ENCODE data around the gene COL25A1.
"Not testable (repeated sequence)": the region's sequence is repeated elsewhere in the genome, so short reads cannot be mapped to it uniquely, and the experiment has no call there.

COL25A1 gene

GRCh38 chr4:109011241-109012026 is 291.0 kb downstream of the COL25A1 start:
- H3K4me3 ChIP-seq (ENCODE audit: low read length), result no peak overlapping the region
- H3K27me3 ChIP-seq (ENCODE audit: control insufficient read depth, insufficient read depth, low read length), result no peaks in the 10 kb centered on the region
- H3K36me3 ChIP-seq (ENCODE audit: control insufficient read depth, insufficient read depth, low read length), result no peaks in the 10 kb centered on the region
- H3K4me1 ChIP-seq (ENCODE audit: control insufficient read depth, insufficient read depth, low read length), result no peaks in the 10 kb centered on the region
- no peak overlapping the region for H3K9ac ChIP-seq (ENCODE audit: low read length)
- no peaks in the 10 kb centered on the region for H3K9me3 ChIP-seq (ENCODE audit: control insufficient read depth, low read length)

- Histone ChIP-seq H3K27me3 (ENCODE audit: control insufficient read depth, insufficient read depth, low read length) (no peaks in the 10 kb centered on the region), H3K36me3 (ENCODE audit: control insufficient read depth, insufficient read depth, low read length) (no peaks in the 10 kb centered on the region), H3K9me3 (ENCODE audit: control insufficient read depth, low read length) (no peaks in the 10 kb centered on the region), H3K4me1 (ENCODE audit: control insufficient read depth, insufficient read depth, low read length) (no peaks in the 10 kb centered on the region), H3K4me3 (ENCODE audit: low read length) (no peak overlapping the region), H3K9ac (ENCODE audit: low read length) (no peak overlapping the region)
These were observed 291.9 kb downstream of the COL25A1 start for GRCh38 chr4:109010521-109010920.

- Histone ChIP-seq H3K9me3 (ENCODE audit: control insufficient read depth, low read length) (no peaks in the 10 kb centered on the region), H3K4me1 (ENCODE audit: control insufficient read depth, insufficient read depth, low read length) (no peaks in the 10 kb centered on the region), H3K27me3 (ENCODE audit: control insufficient read depth, insufficient read depth, low read length) (no peaks in the 10 kb centered on the region), H3K36me3 (ENCODE audit: control insufficient read depth, insufficient read depth, low read length) (no peaks in the 10 kb centered on the region), H3K9ac (ENCODE audit: low read length) (no peak overlapping the region), H3K4me3 (ENCODE audit: low read length) (no peak overlapping the region)
These were observed 292.5 kb downstream of the COL25A1 start for GRCh38 chr4:109009909-109010308.

GRCh38 chr4:109007976-109008375 is 294.5 kb downstream of the COL25A1 start:
- Histone ChIP-seq H3K27me3 (ENCODE audit: control insufficient read depth, insufficient read depth, low read length) (no peaks in the 10 kb centered on the region), H3K9me3 (ENCODE audit: control insufficient read depth, low read length) (no peaks in the 10 kb centered on the region), H3K9ac (ENCODE audit: low read length) (no peak overlapping the region), H3K4me3 (ENCODE audit: low read length) (no peak overlapping the region), H3K36me3 (ENCODE audit: control insufficient read depth, insufficient read depth, low read length) (no peaks in the 10 kb centered on the region), H3K4me1 (ENCODE audit: control insufficient read depth, insufficient read depth, low read length) (no peaks in the 10 kb centered on the region)

- no peak overlapping the region for H3K9ac ChIP-seq (ENCODE audit: low read length)
- no peaks in the 10 kb centered on the region for H3K9me3 ChIP-seq (ENCODE audit: control insufficient read depth, low read length)
- H3K27me3 ChIP-seq (ENCODE audit: control insufficient read depth, insufficient read depth, low read length), result no peaks in the 10 kb centered on the region
- no peaks in the 10 kb centered on the region for H3K4me1 ChIP-seq (ENCODE audit: control insufficient read depth, insufficient read depth, low read length)
- no peak overlapping the region for H3K4me3 ChIP-seq (ENCODE audit: low read length)
- no peaks in the 10 kb centered on the region for H3K36me3 ChIP-seq (ENCODE audit: control insufficient read depth, insufficient read depth, low read length)
These were observed 296.9 kb downstream of the COL25A1 start for GRCh38 chr4:109005523-109005922.

GRCh38 chr4:109004418-109004817 is 298.0 kb downstream of the COL25A1 start:
- Histone ChIP-seq H3K9me3 (ENCODE audit: control insufficient read depth, low read length) (no peaks in the 10 kb centered on the region), H3K27me3 (ENCODE audit: control insufficient read depth, insufficient read depth, low read length) (no peaks in the 10 kb centered on the region), H3K36me3 (ENCODE audit: control insufficient read depth, insufficient read depth, low read length) (no peaks in the 10 kb centered on the region), H3K9ac (ENCODE audit: low read length) (no peak overlapping the region), H3K4me3 (ENCODE audit: low read length) (no peak overlapping the region), H3K4me1 (ENCODE audit: control insufficient read depth, insufficient read depth, low read length) (no peaks in the 10 kb centered on the region)

DNA sequence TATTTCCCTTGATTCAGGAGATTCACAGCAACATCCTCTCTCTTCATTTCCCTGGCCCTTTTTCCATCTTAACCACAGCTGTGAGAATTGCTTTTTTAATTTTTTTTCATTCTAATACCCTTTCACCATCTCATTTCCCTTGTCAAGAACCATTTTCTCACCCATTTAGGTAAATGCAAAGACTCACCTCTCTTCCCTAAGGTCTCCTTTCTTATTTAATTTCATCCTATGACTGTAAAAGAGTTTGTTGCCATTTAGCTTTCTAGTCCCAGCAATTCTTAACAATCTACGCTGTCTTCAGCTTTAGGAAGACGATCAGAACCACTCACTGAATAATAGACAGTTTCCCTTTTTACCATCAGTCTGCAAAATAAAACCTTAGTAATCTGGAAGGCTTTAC is 298.5 kb downstream of the COL25A1 start:
- no peak overlapping the region for H3K9ac ChIP-seq (ENCODE audit: low read length)
- H3K9me3 ChIP-seq (ENCODE audit: control insufficient read depth, low read length), result no peaks in the 10 kb centered on the region
- H3K36me3 ChIP-seq (ENCODE audit: control insufficient read depth, insufficient read depth, low read length), result no peaks in the 10 kb centered on the region
- H3K27me3 ChIP-seq (ENCODE audit: control insufficient read depth, insufficient read depth, low read length), result no peaks in the 10 kb centered on the region
- H3K4me1 ChIP-seq (ENCODE audit: control insufficient read depth, insufficient read depth, low read length), result no peaks in the 10 kb centered on the region
- H3K4me3 ChIP-seq (ENCODE audit: low read length), result no peak overlapping the region

- H3K9ac ChIP-seq (ENCODE audit: low read length), result no peak overlapping the region
- H3K36me3 ChIP-seq (ENCODE audit: control insufficient read depth, insufficient read depth, low read length), result no peaks in the 10 kb centered on the region
- H3K27me3 ChIP-seq (ENCODE audit: control insufficient read depth, insufficient read depth, low read length), result no peaks in the 10 kb centered on the region
These were observed 310.7 kb downstream of the COL25A1 start for GRCh38 chr4:108991551-108992328.

DNA sequence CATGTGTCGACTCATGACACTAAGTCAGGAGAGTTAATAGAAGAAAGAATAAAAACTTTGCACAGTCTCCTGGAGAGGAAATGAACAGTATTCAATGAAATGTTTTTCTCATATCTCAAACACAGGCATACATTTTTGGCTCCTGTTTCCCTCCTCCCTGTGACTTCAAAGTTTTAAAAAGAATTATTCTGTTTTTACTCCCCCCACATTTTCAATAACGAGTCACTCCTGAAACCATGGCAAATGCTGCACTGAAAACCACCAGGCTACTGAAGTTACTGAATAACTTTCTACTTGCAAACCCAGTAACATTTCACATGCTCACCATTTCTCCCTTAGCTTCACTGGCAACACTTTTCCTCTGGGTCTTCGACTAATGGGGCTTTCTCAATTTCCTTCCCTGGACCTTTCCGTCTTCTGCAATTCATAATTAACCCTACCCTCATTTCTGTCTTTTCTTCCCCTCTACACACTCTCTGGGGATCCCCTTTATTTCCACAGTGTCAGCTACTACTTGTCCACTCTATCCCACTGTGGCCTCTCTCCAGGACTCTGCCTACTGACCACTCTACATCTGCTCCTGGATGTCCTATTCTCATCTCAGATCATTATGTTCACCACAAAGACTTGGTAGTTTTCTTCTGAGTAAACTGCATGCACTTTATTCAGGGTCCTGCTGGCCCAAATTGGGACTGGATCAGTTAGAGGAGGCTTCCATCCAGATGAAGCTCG is 313.8 kb downstream of the COL25A1 start:
- Histone ChIP-seq H3K9ac (ENCODE audit: low read length) (no peak overlapping the region), H3K9me3 (ENCODE audit: control insufficient read depth, low read length) (no peaks in the 10 kb centered on the region), H3K4me1 (ENCODE audit: control insufficient read depth, insufficient read depth, low read length) (no peaks in the 10 kb centered on the region), H3K27me3 (ENCODE audit: control insufficient read depth, insufficient read depth, low read length) (no peaks in the 10 kb centered on the region), H3K4me3 (ENCODE audit: low read length) (no peak overlapping the region), H3K36me3 (ENCODE audit: control insufficient read depth, insufficient read depth, low read length) (no peaks in the 10 kb centered on the region)

More at GRCh38 chr4:108991551-108992328, 310.7 kb downstream of the COL25A1 start:
- Histone ChIP-seq H3K4me3 (ENCODE audit: low read length) (no peak overlapping the region), H3K4me1 (ENCODE audit: control insufficient read depth, insufficient read depth, low read length) (no peaks in the 10 kb centered on the region), H3K9me3 (ENCODE audit: control insufficient read depth, low read length) (no peaks in the 10 kb centered on the region)

GRCh38 chr4:108984495-108984894 is 318.0 kb downstream of the COL25A1 start:
- not testable (repeated sequence) for H3K9me3 ChIP-seq (ENCODE audit: control insufficient read depth, low read length); H3K9ac ChIP-seq (ENCODE audit: low read length); H3K4me3 ChIP-seq (ENCODE audit: low read length); H3K27me3 ChIP-seq (ENCODE audit: control insufficient read depth, insufficient read depth, low read length); H3K4me1 ChIP-seq (ENCODE audit: control insufficient read depth, insufficient read depth, low read length); H3K36me3 ChIP-seq (ENCODE audit: control insufficient read depth, insufficient read depth, low read length)

DNA sequence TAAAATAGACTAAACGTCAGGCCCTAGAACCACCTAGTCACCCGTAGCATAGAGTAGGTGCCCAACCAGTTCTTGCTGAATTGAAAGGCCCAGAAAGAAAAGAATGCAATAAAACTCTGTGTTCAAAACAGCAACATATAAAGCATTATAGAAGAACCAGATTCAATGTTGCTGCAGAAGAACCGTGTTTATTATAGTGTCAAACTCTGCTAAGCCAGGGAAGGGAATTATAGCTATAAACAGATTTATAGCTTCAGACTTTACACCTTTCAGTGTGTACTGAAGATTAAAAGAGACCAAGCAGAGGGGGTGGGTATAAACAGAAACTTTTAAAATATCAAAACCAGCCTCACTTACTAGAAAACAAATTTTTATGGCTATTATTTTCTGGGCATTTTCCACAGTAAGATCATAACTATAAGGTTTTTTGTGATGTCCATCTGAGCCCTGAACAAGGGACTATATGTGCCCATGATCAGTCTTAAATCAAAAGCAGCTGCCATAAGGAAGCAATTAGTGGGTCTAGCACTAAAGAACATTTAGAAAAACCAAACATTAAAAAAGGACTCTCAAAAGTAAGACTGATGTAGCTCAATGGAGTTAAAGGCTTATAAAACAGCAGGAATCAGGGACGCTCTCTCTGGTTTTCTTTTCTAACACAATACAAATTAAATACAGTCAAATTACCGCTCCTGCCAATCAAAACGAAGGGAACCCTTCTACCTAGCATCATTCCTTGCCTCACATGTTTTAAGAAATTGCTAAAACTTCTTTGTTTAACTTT is 319.9 kb downstream of the COL25A1 start:
- Histone ChIP-seq H3K9ac (ENCODE audit: low read length) (no peak overlapping the region), H3K4me1 (ENCODE audit: control insufficient read depth, insufficient read depth, low read length) (no peaks in the 10 kb centered on the region), H3K27me3 (ENCODE audit: control insufficient read depth, insufficient read depth, low read length) (no peaks in the 10 kb centered on the region), H3K36me3 (ENCODE audit: control insufficient read depth, insufficient read depth, low read length) (no peaks in the 10 kb centered on the region), H3K9me3 (ENCODE audit: control insufficient read depth, low read length) (no peaks in the 10 kb centered on the region), H3K4me3 (ENCODE audit: low read length) (no peak overlapping the region)

Data from mucosa of stomach (tissue), 1 donor.